Measurements from ENCODE around the gene BNC2. TPM values are rescaled to one million over a fixed set of nuclear protein-coding genes. Genes with fewer than 3 reads are reported as not detected.

BNC2 gene
- total RNA-seq, 1 experiment from 2014 or later, result 5.7 TPM

GRCh38 chr9:16598316-16598715 is 272.2 kb downstream of the BNC2 start:
- BruUV-seq (replicated peaks), result no TSS peak
- in situ Hi-C loops (cut with HindIII; ENCODE audit: low pct_unique_long_range_greater_than_20kb, low sequenced_read_pairs), result no loop called here
- POLR2A ChIA-PET, result no interaction called here

GRCh38 chr9:16597136-16597535 is 273.3 kb downstream of the BNC2 start:
- Histone ChIP-seq H3K4me1 (ENCODE audit: control insufficient read depth, insufficient read depth, low read length) (no peaks in the 10 kb centered on the region), H3K9me3 (ENCODE audit: control insufficient read depth, insufficient read depth, low read depth, low read length) (no peaks in the 10 kb centered on the region), H3K36me3 (ENCODE audit: control insufficient read depth, insufficient read depth, low read length) (no peaks in the 10 kb centered on the region), H3K27me3 (ENCODE audit: control insufficient read depth, insufficient read depth, low read length) (no peaks in the 10 kb centered on the region), H3K4me3 (ENCODE audit: low read depth in 2 of 2, low read length in 2 of 2) (no peak overlapping the region), H3K27ac (ENCODE audit: low read length) (no peak overlapping the region)
- CTCF ChIA-PET, result no interaction called here
- POLR2A ChIA-PET, result no interaction called here
- no peak for DNase-seq (ENCODE audit: low read depth, low spot score)
- BruUV-seq (replicated peaks), result no TSS peak
- in situ Hi-C loops (cut with HindIII; ENCODE audit: low pct_unique_long_range_greater_than_20kb, low sequenced_read_pairs), result no loop called here
- TF ChIP-seq POLR2AphosphoS5 (IDR thresholded peaks at IDR 0.05; ENCODE audit: low read depth, low read length) (no peak), REST (IDR thresholded peaks at IDR 0.05; ENCODE audit: insufficient read depth in 1 of 2, low read depth in 2 of 2, low read length in 1 of 2) (no peak), CTCF (IDR thresholded peaks at IDR 0.05) (no peak), SIN3A (IDR thresholded peaks at IDR 0.05; ENCODE audit: borderline replicate concordance, insufficient read depth, low read depth, low read length) (no peak), TCF7L2 (IDR thresholded peaks at IDR 0.05; ENCODE audit: low read depth, low read length) (no peak)
- intact Hi-C loops (cut with micrococcal nuclease; ENCODE audit: unreplicated experiment), result no loop called here
- no peak for ATAC-seq

More at GRCh38 chr9:16598316-16598715, 272.2 kb downstream of the BNC2 start:
- Histone ChIP-seq H3K4me1 (ENCODE audit: control insufficient read depth, insufficient read depth, low read length) (no peaks in the 10 kb centered on the region), H3K9me3 (ENCODE audit: control insufficient read depth, insufficient read depth, low read depth, low read length) (no peaks in the 10 kb centered on the region), H3K4me3 (ENCODE audit: low read depth in 2 of 2, low read length in 2 of 2) (no peak overlapping the region), H3K36me3 (ENCODE audit: control insufficient read depth, insufficient read depth, low read length) (no peaks in the 10 kb centered on the region), H3K27ac (ENCODE audit: low read length) (no peak overlapping the region), H3K27me3 (ENCODE audit: control insufficient read depth, insufficient read depth, low read length) (no peaks in the 10 kb centered on the region)
- intact Hi-C loops (cut with micrococcal nuclease; ENCODE audit: unreplicated experiment), result no loop called here
- no peak for TF ChIP-seq REST (IDR thresholded peaks at IDR 0.05; ENCODE audit: insufficient read depth in 1 of 2, low read depth in 2 of 2, low read length in 1 of 2)
- TF ChIP-seq SIN3A (IDR thresholded peaks at IDR 0.05; ENCODE audit: borderline replicate concordance, insufficient read depth, low read depth, low read length), result no peak
- TF ChIP-seq TCF7L2 (IDR thresholded peaks at IDR 0.05; ENCODE audit: low read depth, low read length), result no peak
- TF ChIP-seq CTCF (IDR thresholded peaks at IDR 0.05), result no peak
- no peak for TF ChIP-seq POLR2AphosphoS5 (IDR thresholded peaks at IDR 0.05; ENCODE audit: low read depth, low read length)
- ATAC-seq, result no peak
- CTCF ChIA-PET, result no interaction called here
- DNase-seq (ENCODE audit: low read depth, low spot score), result no peak

Data from Panc1 (cell line).